DND-41 (cell line): ENCODE data around the gene MORN3.

Experiments used
- CTCF ChIP-seq: IDR thresholded peaks from 2 replicates; pipeline ENCODE4 v1.5.1; 2012; ENCODE audit warnings: borderline replicate concordance, low read length, moderate library complexity, mild to moderate bottlenecking; ENCODE audit not compliant: poor library complexity, severe bottlenecking; ENCODE audit errors: extremely low read depth
- EZH2 ChIP-seq: IDR thresholded peaks from 3 replicates; pipeline ENCODE4 v1.6.1; 2012; ENCODE audit warnings: borderline replicate concordance, low read depth, mild to moderate bottlenecking, moderate library complexity, low read length, inconsistent platforms; ENCODE audit not compliant: severe bottlenecking

DNA sequence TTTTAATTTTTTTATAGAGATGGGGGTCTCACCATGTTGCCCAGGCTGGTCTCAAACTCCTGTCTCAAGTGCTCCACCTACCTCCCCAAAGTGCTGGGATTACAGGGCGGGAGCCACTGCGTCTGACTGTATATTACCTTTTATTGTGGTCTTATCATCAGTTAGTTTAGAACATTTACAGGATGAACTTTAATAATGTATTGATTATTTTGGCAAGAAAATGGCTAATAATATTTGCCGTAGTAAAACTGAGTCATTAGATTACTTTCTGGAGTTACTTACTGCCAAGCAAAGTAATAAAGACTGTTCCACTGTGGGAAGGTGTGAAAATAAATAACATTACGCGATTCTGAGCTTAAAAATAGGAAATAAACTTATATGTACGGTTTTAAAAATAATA is 66.7 kb downstream of the MORN3 start:
- TF ChIP-seq CTCF = no peak
- no peak for TF ChIP-seq EZH2
